Suprapubic skin (tissue), 4 donors: Measurements from ENCODE around the gene GATAD2A. TPM values are rescaled to one million over a fixed set of nuclear protein-coding genes. Genes with fewer than 3 reads are reported as not detected.
A peak's percentile ranks its signal among the peaks of the same experiment; 100 is the strongest.

ENCODE experiments used
- DNase-seq, 2 donors: peaks; one replicate each; pipeline ENCODE4 v3.0.0-alpha.2; 2019; ENCODE audit warnings: low spot score in 2 of 2
- H3K27ac ChIP-seq: fragments of 200-600 bp; sonication (generic); one replicate; pipeline ENCODE4 v1.5.1; 2019
- H3K27me3 ChIP-seq: fragments of 200-600 bp; sonication (generic); one replicate; pipeline ENCODE4 v1.5.1; 2019
- H3K36me3 ChIP-seq: fragments of 200-600 bp; sonication (generic); one replicate; pipeline ENCODE4 v1.5.1; 2019
- H3K4me1 ChIP-seq: fragments of 200-600 bp; sonication (generic); one replicate; pipeline ENCODE4 v1.5.1; 2019
- H3K4me3 ChIP-seq: fragments of 200-600 bp; sonication (generic); one replicate; pipeline ENCODE4 v1.5.1; 2019; ENCODE audit warnings: mild to moderate bottlenecking
- H3K9me3 ChIP-seq: fragments of 200-600 bp; sonication (generic); one replicate; pipeline ENCODE4 v1.5.1; 2019
- CTCF ChIP-seq, 2 donors: fragments of 200-600 bp in 1 of 2; fragments of 450-650 bp in 1 of 2; sonication (generic) in 1 of 2; IDR thresholded peaks; one replicate each; pipeline ENCODE4 v1.5.1; 2016 to 2019; ENCODE audit warnings: antibody characterized with exemption in 2 of 2, mild to moderate bottlenecking in 1 of 2, moderate library complexity in 1 of 2
- EP300 ChIP-seq: sonication (generic); formaldehyde crosslinking; IDR thresholded peaks from one replicate; pipeline ENCODE4 v1.6.1; 2017; ENCODE audit warnings: antibody characterized with exemption
- POLR2A ChIP-seq, 2 donors: fragments of 450-650 bp; IDR thresholded peaks; one replicate each; pipeline ENCODE4 v1.6.1; 2017; ENCODE audit warnings: antibody characterized with exemption in 2 of 2, mild to moderate bottlenecking in 2 of 2, moderate library complexity in 2 of 2
- POLR2AphosphoS5 ChIP-seq, 3 donors: sonication (generic); formaldehyde crosslinking; IDR thresholded peaks; one replicate each; pipeline ENCODE4 v1.6.1; 2017; ENCODE audit warnings: antibody characterized with exemption in 3 of 3
- WGBS: methylation state at CpG from one replicate; pipeline ENCODE4 v1.1.5; 2018; 5-methylcytosine and 5-hydroxymethylcytosine counted together
- total RNA-seq, 4 donors: library from RNA; depleted of rRNA; stranded (reverse); fragments of >200 nt; gene quantifications; one replicate each; pipeline ENCODE4 v1.1.0, GENCODE V29; 2016

The GATAD2A gene
- total RNA-seq, 4 donors from 2014 or later = 83.1 to 88.8 (median 86.4) TPM

- TF ChIP-seq POLR2A (IDR thresholded peaks at IDR 0.05) = no peak
- no peak for TF ChIP-seq CTCF (IDR thresholded peaks at IDR 0.05)
- H3K4me1 ChIP-seq = peaks cover 39% of the 10 kb centered on the region
- no peak overlapping the region for H3K27ac ChIP-seq
- no peaks in the 10 kb centered on the region for H3K9me3 ChIP-seq
- 14% methylated on average over 7 of the region's 7 CpGs for WGBS
- no peak for DNase-seq
- peaks cover 17% of the 10 kb centered on the region for H3K27me3 ChIP-seq
- no peaks in the 10 kb centered on the region for H3K36me3 ChIP-seq
- H3K4me3 ChIP-seq = peak overlapping the region; percentile 41
Observed at GRCh38 chr19:19538785-19539166, 133.3 kb downstream of the GATAD2A start.

- no peak for DNase-seq
- WGBS = 45% methylated on average over 4 of the region's 19 CpGs
- no peak for TF ChIP-seq POLR2A (IDR thresholded peaks at IDR 0.05)
- no peak for TF ChIP-seq EP300
- TF ChIP-seq CTCF (IDR thresholded peaks at IDR 0.05) = no peak
- TF ChIP-seq POLR2AphosphoS5 (IDR thresholded peaks at IDR 0.05) = no peak
- peaks cover 39% of the 10 kb centered on the region for H3K4me1 ChIP-seq
- no peak overlapping the region for H3K27ac ChIP-seq
- no peaks in the 10 kb centered on the region for H3K36me3 ChIP-seq
- no peaks in the 10 kb centered on the region for H3K9me3 ChIP-seq
- H3K4me3 ChIP-seq = no peak overlapping the region
- peaks cover 22% of the 10 kb centered on the region for H3K27me3 ChIP-seq
Observed at GRCh38 chr19:19539698-19540063, 134.2 kb downstream of the GATAD2A start.

- DNase-seq = no peak
- Histone ChIP-seq H3K36me3 (no peaks in the 10 kb centered on the region), H3K27ac (no peak overlapping the region), H3K9me3 (no peaks in the 10 kb centered on the region), H3K4me1 (peaks cover 39% of the 10 kb centered on the region), H3K27me3 (peaks cover 24% of the 10 kb centered on the region), H3K4me3 (peak overlapping the region; percentile 39)
- WGBS = 9% methylated on average over 18 of the region's 74 CpGs
- TF ChIP-seq POLR2A (IDR thresholded peaks at IDR 0.05) (no peak), CTCF (IDR thresholded peaks at IDR 0.05) (no peak), POLR2AphosphoS5 (IDR thresholded peaks at IDR 0.05) (no peak), EP300 (no peak)
Observed at GRCh38 chr19:19540064-19540714, 134.7 kb downstream of the GATAD2A start.

GRCh38 chr19:19540715-19541515 lies 135.4 kb downstream of the GATAD2A start:
- H3K4me1 ChIP-seq = peaks cover 39% of the 10 kb centered on the region
- peak overlapping the region; percentile 39 for H3K4me3 ChIP-seq
- peak in 1 of 2 donors; percentile 76 for DNase-seq
- no peak overlapping the region for H3K27ac ChIP-seq
- H3K27me3 ChIP-seq = peaks cover 24% of the 10 kb centered on the region
- no peaks in the 10 kb centered on the region for H3K9me3 ChIP-seq
- H3K36me3 ChIP-seq = no peaks in the 10 kb centered on the region
- 2% methylated on average over 31 of the region's 45 CpGs for WGBS
- TF ChIP-seq EP300 (no peak), CTCF (IDR thresholded peaks at IDR 0.05) (no peak)

GRCh38 chr19:19541616-19542015 lies 136.1 kb downstream of the GATAD2A start:
- H3K36me3 ChIP-seq = no peaks in the 10 kb centered on the region
- H3K27me3 ChIP-seq = peaks cover 26% of the 10 kb centered on the region
- no peaks in the 10 kb centered on the region for H3K9me3 ChIP-seq
- no peak for DNase-seq
- WGBS = 54% methylated on average over 7 of the region's 16 CpGs
- TF ChIP-seq POLR2AphosphoS5 (IDR thresholded peaks at IDR 0.05) (no peak), CTCF (IDR thresholded peaks at IDR 0.05) (no peak), POLR2A (IDR thresholded peaks at IDR 0.05) (no peak), EP300 (no peak)
- peaks cover 41% of the 10 kb centered on the region for H3K4me1 ChIP-seq
- no peak overlapping the region for H3K4me3 ChIP-seq
- H3K27ac ChIP-seq = no peak overlapping the region
